22Rv1 (cell line): ENCODE data around the gene KAZALD1.

Experiments used
- H3K27ac ChIP-seq: fragments of 450-650 bp; 2 replicates; pipeline ENCODE4 v1.5.1; 2017
- ZFX ChIP-seq: fragments of 450-650 bp; IDR thresholded peaks from 2 replicates; pipeline ENCODE4 v1.6.1; 2017; ENCODE audit warnings: antibody characterized with exemption, borderline replicate concordance
- TF ChIP-seq, protein P1 (sequence below): fragments of 450-650 bp; IDR thresholded peaks from 2 replicates; pipeline ENCODE4 v1.5.1; 2017; ENCODE audit warnings: mild to moderate bottlenecking

The KAZALD1 gene

DNA sequence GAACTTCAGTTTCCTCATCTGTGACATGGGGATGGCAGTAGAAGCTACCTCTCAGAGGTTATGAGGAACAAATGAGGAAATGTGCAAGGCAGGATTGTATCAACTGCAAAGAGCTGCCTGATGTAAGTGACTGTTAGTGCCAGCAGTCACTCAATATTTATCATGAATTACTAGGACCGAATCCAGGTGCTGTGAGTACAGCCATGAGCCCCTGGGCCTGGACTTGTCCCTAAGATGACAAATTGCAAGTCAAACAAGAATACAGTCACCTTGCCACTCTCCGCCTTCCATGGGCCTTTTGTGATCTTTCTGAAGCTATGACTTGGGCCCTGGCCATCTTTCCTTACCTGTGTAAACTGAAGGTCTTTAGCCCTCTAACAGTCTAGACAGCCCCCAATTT is 41.6 kb downstream of the KAZALD1 start:
- H3K27ac ChIP-seq: 0 out of 2 replicates have a peak overlapping the region, but pooled peaks have one; percentile 22
- TF ChIP-seq, protein P1, sequence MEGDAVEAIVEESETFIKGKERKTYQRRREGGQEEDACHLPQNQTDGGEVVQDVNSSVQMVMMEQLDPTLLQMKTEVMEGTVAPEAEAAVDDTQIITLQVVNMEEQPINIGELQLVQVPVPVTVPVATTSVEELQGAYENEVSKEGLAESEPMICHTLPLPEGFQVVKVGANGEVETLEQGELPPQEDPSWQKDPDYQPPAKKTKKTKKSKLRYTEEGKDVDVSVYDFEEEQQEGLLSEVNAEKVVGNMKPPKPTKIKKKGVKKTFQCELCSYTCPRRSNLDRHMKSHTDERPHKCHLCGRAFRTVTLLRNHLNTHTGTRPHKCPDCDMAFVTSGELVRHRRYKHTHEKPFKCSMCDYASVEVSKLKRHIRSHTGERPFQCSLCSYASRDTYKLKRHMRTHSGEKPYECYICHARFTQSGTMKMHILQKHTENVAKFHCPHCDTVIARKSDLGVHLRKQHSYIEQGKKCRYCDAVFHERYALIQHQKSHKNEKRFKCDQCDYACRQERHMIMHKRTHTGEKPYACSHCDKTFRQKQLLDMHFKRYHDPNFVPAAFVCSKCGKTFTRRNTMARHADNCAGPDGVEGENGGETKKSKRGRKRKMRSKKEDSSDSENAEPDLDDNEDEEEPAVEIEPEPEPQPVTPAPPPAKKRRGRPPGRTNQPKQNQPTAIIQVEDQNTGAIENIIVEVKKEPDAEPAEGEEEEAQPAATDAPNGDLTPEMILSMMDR: no peak
- TF ChIP-seq ZFX: no peak

DNA sequence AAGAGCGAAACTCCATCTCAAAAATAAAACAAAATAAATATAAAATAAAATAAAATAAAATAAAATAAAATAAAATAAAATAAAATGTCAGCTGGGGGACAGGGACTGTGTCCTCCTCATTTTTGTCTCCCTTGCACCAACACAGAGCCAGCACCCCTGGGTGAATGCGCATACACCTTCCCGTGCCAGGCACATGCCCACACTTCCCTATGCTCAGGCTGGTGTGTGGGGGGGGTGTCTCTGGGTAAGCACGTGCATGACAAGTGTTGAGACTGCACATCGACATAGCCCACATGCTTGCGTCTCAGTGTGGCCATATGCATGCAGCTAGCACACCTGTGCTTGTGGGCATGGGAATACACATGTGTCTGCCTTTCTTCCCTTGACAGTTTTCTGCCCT is 44.6 kb downstream of the KAZALD1 start:
- no peak overlapping the region for H3K27ac ChIP-seq
- TF ChIP-seq ZFX: no peak
- TF ChIP-seq, protein P1: no peak

DNA sequence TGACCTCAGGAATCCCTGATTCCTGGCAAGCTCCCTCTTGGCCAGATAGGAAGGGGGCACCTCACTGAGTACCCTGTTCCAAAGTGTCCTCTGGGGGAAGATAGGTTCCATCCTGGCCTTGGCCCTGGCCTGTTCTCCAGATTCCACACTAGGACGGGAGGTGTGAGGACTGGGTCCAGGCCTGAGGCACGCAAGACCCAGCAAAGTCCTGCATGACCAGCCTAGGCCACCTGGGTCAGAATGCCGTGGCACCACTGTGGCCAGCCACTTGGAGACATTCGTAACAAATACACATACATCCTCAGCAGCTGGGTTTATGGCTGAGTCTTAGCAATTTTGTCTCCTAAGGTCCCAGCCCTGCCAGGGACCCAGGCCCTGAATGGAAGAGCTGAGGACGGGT is 46.0 kb downstream of the KAZALD1 start:
- H3K27ac ChIP-seq: no peak overlapping the region
- no peak for TF ChIP-seq ZFX
- TF ChIP-seq, protein P1: no peak

DNA sequence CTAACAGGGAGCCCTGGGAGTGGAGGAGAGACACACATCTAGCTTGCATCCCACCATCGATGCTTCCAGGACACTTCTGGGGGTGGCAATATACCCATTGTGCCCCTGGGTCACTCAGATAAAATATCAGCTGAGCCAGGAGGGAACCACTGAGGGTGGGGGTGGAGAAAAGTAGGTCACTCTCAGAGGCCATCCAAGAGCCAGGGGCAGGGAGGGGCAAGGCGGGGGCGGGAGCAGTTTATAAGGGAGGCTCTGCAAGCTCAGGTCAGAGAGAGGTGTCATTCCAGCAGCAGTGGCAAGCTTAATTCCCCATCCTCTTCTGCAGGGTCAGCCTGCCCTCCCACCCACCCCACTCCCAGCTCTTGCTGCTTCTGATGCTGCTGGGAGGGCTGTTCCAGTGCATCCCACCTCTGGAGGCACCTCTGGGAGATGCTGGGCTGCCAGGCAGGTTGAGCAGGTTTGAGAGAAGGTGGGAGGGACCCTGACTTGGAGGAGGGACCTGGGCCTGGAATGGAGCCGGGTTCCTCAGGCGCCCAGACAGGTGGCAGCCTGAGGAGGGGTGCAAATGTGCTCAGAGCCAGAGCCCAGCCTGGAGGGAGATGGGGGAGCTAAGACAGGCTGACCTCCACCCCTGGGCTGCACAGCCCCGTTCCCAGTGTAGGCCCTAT is 49.2 kb downstream of the KAZALD1 start:
- no peak for TF ChIP-seq ZFX
- TF ChIP-seq, protein P1: no peak
- peak overlapping the region; percentile 53 for H3K27ac ChIP-seq

DNA sequence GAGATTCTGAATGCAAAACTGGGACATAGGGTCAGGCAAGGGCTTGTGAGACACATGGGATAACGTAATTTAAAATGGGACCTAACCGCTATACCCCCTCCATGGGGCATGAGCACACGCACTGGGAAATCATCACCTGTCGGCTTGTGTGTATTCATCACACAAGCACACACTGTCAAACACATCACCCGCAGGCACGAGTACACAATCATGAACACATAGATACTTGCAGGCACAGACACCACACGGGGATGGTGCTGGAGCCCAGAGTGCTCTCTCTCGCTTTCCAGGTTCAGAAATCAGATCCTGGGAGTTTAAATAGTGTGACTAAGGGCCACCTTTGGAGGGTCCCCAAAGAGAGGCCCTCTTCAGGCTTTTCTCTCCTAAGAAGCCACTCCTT is 49.8 kb downstream of the KAZALD1 start:
- TF ChIP-seq, protein P1: no peak
- no peak for TF ChIP-seq ZFX
- peak overlapping the region; percentile 53 for H3K27ac ChIP-seq

DNA sequence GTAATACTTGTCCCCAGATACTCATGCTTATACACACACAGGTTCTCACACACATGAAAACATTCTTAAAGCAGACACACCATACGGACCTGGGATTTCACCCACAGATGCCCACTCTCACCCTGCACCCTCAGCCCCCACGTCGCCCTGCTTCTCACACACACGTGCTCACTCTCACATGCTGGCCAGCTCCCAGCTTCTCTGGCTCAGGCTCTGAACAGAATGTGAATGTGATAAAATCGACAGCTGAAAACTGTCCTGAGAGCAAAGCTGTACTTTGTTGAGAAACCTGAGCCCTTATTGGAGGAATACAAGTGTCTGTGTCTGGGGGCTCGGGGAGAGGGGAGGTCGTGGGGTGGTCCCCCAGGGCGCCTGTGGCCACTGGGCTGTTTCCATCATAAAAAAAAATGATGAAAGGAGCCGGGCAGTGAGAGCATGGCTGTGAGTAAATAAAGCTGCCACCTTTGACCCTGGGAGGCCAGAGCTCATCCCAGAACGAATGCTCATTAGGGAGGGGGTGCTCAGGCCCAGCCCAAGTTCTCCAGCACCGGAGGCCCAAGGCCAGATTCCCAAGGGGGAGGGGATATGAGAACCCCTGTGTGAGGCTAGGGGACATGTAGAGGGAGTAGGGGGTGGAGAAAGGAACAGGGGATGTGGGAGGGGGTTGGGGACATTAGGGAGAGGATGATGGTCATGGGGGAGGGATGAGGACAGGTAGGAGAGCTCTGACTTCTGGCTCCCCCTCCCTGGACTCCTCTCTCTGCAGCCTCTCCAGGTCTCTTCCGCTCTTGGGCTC is 51.2 kb downstream of the KAZALD1 start:
- no peak for TF ChIP-seq ZFX
- TF ChIP-seq, protein P1: no peak
- H3K27ac ChIP-seq: 0 out of 2 replicates have a peak overlapping the region, but pooled peaks have one; percentile 20

DNA sequence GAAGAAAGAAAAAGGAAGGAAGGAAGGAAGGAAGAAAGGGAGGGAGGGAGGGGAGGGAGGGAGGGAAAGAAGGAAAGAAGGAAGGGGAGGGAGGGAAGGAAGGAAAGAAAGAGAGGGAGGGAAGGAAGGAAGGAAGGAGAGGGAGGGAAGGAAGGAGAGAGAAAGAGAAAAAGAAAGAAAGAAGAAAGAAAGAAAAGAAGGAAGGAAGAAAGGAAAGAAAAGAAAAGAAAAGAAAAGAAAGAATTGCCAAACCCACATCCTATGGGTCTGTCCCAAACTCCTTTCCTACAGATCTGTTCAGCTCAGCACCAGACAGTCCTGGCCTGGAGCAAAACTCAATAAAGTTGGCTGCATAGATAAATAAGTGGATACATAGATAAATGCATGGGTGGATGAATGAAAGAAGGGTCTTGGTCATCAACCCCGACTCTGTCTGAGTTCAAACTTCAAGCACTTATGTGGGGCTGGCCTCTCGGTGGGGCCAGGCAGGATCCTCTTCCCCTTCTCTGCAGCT is 52.2 kb downstream of the KAZALD1 start:
- TF ChIP-seq ZFX: no peak
- TF ChIP-seq, protein P1: no peak
- H3K27ac ChIP-seq: no peak overlapping the region
